T-helper 2 cell treated with Interferon-gamma antibody and Interleukin-4, amounts not matched to agents 100 ng/mL and 5 ng/mL, for 36 hours (primary cell): ENCODE results near the gene ZMIZ1. TPM values are rescaled to one million over a fixed set of nuclear protein-coding genes. Genes with fewer than 3 reads are reported as not detected.

Experiments used
- intact Hi-C: fragments of 100-400 bp; cut with micrococcal nuclease; formaldehyde crosslinking; loops from one replicate; pipeline ENCODE4 v1.15.1; 2023
- total RNA-seq: library from RNA; stranded (reverse); gene quantifications from 2 replicates; pipeline ENCODE4 v1.2.3, GENCODE V29; 2022

ZMIZ1 gene
- total RNA-seq, 1 donor from 2014 or later, result 45.8 TPM

GRCh38 chr10:79241629-79241989 is 172.8 kb downstream of the ZMIZ1 start:
- intact Hi-C loops, result loop anchor here (5.0 to 10.0 kb wide), 3 partner anchors 269 to 1223 kb away; partner anchors contain the start of gene RPS24

GRCh38 chr10:79241990-79242619 is 173.3 kb downstream of the ZMIZ1 start:
- intact Hi-C loops, result loop anchor here (1.0 to 10.0 kb wide), 7 partner anchors 81 to 1223 kb away; partner anchors contain the start of genes RPS24, ZCCHC24 and ZMIZ1

- intact Hi-C loops, result loop anchor here (1.0 to 10.0 kb wide), 8 partner anchors 80 to 1222 kb away; partner anchors contain the start of genes PPIF, RPS24, ZCCHC24 and ZMIZ1
Measured at GRCh38 chr10:79242620-79243152, 173.9 kb downstream of the ZMIZ1 start.

- intact Hi-C loops, result loop anchor here (1.0 to 10.0 kb wide), 6 partner anchors 79 to 1221 kb away; partner anchors contain the start of genes PPIF, RPS24 and ZCCHC24
Measured at GRCh38 chr10:79243181-79244067, 174.7 kb downstream of the ZMIZ1 start.

GRCh38 chr10:79244068-79244442 is 175.3 kb downstream of the ZMIZ1 start:
- intact Hi-C loops, result loop anchor here (5.0 to 10.0 kb wide), 3 partner anchors 272 to 1221 kb away; partner anchors contain the start of gene RPS24

- intact Hi-C loops, result loop anchor here (1.0 to 10.0 kb wide), 4 partner anchors 40 to 1220 kb away; partner anchors contain the start of gene RPS24
Measured at GRCh38 chr10:79244841-79245504, 176.2 kb downstream of the ZMIZ1 start.

GRCh38 chr10:79245539-79246208 is 176.9 kb downstream of the ZMIZ1 start:
- intact Hi-C loops, result loop anchor here (1.0 to 10.0 kb wide), 2 partner anchors 40 to 1219 kb away; no protein-coding TSS in a partner anchor

GRCh38 chr10:79246209-79246581 is 177.4 kb downstream of the ZMIZ1 start:
- intact Hi-C loops, result loop anchor here (10.0 kb wide), 1 partner anchor 1219 kb away; no protein-coding TSS in a partner anchor

GRCh38 chr10:79246606-79247275 is 178.0 kb downstream of the ZMIZ1 start:
- intact Hi-C loops, result loop anchor here (10.0 kb wide), 1 partner anchor 1218 kb away; no protein-coding TSS in a partner anchor

GRCh38 chr10:79247373-79248137 is 178.8 kb downstream of the ZMIZ1 start:
- intact Hi-C loops, result loop anchor here (10.0 kb wide), 1 partner anchor 1217 kb away; no protein-coding TSS in a partner anchor

GRCh38 chr10:79248341-79249185 is 179.8 kb downstream of the ZMIZ1 start:
- intact Hi-C loops, result loop anchor here (10.0 kb wide), 1 partner anchor 1216 kb away; no protein-coding TSS in a partner anchor

- intact Hi-C loops, result loop anchor here (10.0 kb wide), 1 partner anchor 1215 kb away; no protein-coding TSS in a partner anchor
Measured at GRCh38 chr10:79249186-79250121, 180.7 kb downstream of the ZMIZ1 start.

GRCh38 chr10:79250259-79250658 is 181.5 kb downstream of the ZMIZ1 start:
- intact Hi-C loops, result no loop called here

GRCh38 chr10:79252450-79252849 is 183.7 kb downstream of the ZMIZ1 start:
- intact Hi-C loops, result no loop called here

- intact Hi-C loops, result no loop called here
Measured at GRCh38 chr10:79252971-79253370, 184.2 kb downstream of the ZMIZ1 start.

GRCh38 chr10:79253704-79254103 is 184.9 kb downstream of the ZMIZ1 start:
- intact Hi-C loops, result no loop called here
